Measurements from ENCODE around the gene CFAP299. TPM values are rescaled to one million over a fixed set of nuclear protein-coding genes. Genes with fewer than 3 reads are reported as not detected.
"Not testable (repeated sequence)": the region's sequence is repeated elsewhere in the genome, so short reads cannot be mapped to it uniquely, and the experiment has no call there.

CFAP299 gene
- total RNA-seq, 3 donors from 2014 or later = under 0.01 to 0.15 TPM; not detected in 1

DNA sequence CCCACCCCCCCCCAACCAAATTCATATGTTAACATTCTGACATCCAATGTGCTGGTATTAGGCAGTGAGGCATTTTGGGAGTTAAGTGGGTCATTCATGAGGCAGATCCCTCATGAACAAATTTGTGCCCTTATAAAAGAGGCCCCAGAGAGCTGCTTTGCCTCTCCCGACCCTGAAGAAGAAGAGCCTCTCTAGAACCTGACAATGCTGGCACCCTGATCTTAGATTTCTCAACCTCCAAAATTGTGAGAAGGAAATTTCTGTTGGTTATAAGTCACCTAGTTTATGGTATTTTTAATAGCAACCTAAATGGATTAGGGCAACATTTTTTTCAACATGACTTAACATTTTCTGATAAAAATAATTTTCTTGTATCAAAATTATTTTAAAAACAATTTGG, 296.3 kb downstream of the CFAP299 start:
- intact Hi-C loops (cut with DNase I; ENCODE audit: low total_unique reads) = no loop called here
- Histone ChIP-seq H3K27me3 (no peaks in the 10 kb centered on the region), H3K36me3 (no peaks in the 10 kb centered on the region), H3K9me3 (no peaks in the 10 kb centered on the region), H3K27ac (no peak overlapping the region), H3K4me3 (no peak overlapping the region), H3K4me1 (no peaks in the 10 kb centered on the region)
- DNase-seq (ENCODE audit: low spot score in 2 of 2) = no peak
- TF ChIP-seq, protein P1, sequence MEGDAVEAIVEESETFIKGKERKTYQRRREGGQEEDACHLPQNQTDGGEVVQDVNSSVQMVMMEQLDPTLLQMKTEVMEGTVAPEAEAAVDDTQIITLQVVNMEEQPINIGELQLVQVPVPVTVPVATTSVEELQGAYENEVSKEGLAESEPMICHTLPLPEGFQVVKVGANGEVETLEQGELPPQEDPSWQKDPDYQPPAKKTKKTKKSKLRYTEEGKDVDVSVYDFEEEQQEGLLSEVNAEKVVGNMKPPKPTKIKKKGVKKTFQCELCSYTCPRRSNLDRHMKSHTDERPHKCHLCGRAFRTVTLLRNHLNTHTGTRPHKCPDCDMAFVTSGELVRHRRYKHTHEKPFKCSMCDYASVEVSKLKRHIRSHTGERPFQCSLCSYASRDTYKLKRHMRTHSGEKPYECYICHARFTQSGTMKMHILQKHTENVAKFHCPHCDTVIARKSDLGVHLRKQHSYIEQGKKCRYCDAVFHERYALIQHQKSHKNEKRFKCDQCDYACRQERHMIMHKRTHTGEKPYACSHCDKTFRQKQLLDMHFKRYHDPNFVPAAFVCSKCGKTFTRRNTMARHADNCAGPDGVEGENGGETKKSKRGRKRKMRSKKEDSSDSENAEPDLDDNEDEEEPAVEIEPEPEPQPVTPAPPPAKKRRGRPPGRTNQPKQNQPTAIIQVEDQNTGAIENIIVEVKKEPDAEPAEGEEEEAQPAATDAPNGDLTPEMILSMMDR (IDR thresholded peaks at IDR 0.05) = no peak
- no peak for TF ChIP-seq POLR2AphosphoS5 (IDR thresholded peaks at IDR 0.05)
- no peak for TF ChIP-seq POLR2A (IDR thresholded peaks at IDR 0.05)

DNA sequence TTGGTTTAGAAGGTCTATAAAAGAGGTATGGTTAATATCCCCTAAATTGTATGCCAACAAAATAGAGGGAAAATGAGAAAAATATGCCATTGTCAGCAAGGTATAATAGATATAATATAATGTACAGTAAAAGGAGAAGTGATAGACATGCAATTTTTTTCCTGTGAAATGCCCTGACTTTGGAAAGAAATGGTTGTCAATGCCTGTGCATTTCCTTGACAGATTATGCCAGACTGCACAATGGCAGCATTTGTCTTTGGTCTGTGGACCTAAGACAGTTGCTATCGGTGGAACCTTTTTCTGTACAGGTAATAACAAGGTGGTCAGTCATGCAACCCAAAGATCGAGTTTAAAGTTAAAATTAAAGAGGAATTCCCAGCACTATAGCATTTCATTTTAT, 301.7 kb downstream of the CFAP299 start:
- Histone ChIP-seq H3K4me1 (no peaks in the 10 kb centered on the region), H3K36me3 (no peaks in the 10 kb centered on the region), H3K27ac (no peak overlapping the region), H3K4me3 (no peak overlapping the region), H3K9me3 (no peaks in the 10 kb centered on the region), H3K27me3 (no peaks in the 10 kb centered on the region)
- TF ChIP-seq POLR2A (IDR thresholded peaks at IDR 0.05) (no peak), POLR2AphosphoS5 (IDR thresholded peaks at IDR 0.05) (no peak)
- TF ChIP-seq, protein P1 (IDR thresholded peaks at IDR 0.05) = no peak
- DNase-seq (ENCODE audit: low spot score in 2 of 2) = no peak
- intact Hi-C loops (cut with DNase I; ENCODE audit: low total_unique reads) = no loop called here

DNA sequence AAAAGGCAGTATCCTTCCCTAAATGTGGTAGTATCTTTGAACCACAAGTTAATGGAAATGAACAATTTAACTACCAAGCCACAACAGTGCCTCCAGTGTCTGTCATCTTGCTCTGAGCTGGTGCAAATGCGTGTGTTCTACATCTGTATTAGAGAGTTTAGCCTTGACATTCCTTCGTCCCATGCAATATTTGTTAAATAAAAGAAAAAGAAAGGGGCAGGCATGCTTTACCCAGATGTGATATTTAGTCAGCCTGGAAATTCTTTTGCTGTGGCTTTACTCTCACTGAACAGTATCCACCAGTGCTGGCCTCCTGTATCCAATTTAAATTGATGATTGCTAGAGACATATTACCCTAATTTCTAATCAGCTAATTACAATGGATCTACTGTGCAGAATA, 310.5 kb downstream of the CFAP299 start:
- intact Hi-C loops (cut with DNase I; ENCODE audit: low total_unique reads) = no loop called here
- no peak overlapping the region for H3K27ac ChIP-seq
- no peaks in the 10 kb centered on the region for H3K4me1 ChIP-seq
- no peaks in the 10 kb centered on the region for H3K27me3 ChIP-seq
- no peak overlapping the region for H3K4me3 ChIP-seq
- TF ChIP-seq, protein P1 (IDR thresholded peaks at IDR 0.05) = no peak
- TF ChIP-seq POLR2A (IDR thresholded peaks at IDR 0.05) = no peak
- TF ChIP-seq POLR2AphosphoS5 (IDR thresholded peaks at IDR 0.05) = no peak
- H3K36me3 ChIP-seq = no peaks in the 10 kb centered on the region
- no peak for DNase-seq (ENCODE audit: low spot score in 2 of 2)
- H3K9me3 ChIP-seq = no peaks in the 10 kb centered on the region

DNA sequence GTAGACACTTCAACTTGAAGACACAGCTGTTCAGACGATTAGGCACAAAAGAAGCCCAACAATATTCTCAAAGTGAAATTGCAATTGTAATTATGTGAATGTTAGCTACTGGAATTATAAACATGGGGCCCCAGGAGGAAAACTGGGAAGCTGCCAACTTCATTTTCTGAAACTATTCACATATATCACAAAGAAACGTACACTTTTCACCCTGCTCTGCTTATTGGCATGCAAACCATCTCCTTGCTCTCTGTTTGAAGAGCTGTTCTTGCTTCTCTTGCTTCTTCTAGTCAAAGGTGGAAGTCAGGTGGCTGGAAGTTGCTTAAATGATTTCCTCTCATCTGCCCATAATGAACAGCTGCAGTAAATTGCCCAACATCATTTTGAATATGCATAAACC, 320.1 kb downstream of the CFAP299 start:
- Histone ChIP-seq H3K4me3 (no peak overlapping the region), H3K9me3 (peaks cover 0 to 10% of the 10 kb centered on the region in 2 donors), H3K36me3 (no peaks in the 10 kb centered on the region), H3K27ac (no peak overlapping the region), H3K4me1 (no peaks in the 10 kb centered on the region), H3K27me3 (no peaks in the 10 kb centered on the region)
- TF ChIP-seq POLR2AphosphoS5 (IDR thresholded peaks at IDR 0.05) (no peak), POLR2A (IDR thresholded peaks at IDR 0.05) (no peak)
- TF ChIP-seq, protein P1 (IDR thresholded peaks at IDR 0.05) = no peak
- no peak for DNase-seq (ENCODE audit: low spot score in 2 of 2)
- intact Hi-C loops (cut with DNase I; ENCODE audit: low total_unique reads) = no loop called here

DNA sequence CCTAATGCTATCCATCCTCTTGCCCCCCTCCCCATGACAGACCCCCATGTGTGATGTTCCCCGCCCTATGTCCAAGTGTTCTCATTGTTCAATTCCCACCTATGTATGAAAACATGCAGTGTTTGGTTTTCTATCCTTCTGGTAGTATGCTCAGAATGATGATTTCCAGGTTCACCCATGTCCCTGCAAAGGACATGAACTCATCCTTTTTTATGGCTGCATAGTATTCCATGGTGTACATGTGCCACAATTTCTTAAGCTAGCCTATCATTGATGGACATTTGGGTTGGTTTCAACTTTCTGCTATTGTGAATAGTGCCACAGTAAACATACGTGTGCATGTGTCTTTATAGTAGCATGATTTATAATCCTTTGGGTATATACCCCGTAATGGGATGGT, 334.6 kb downstream of the CFAP299 start:
- H3K36me3 ChIP-seq; H3K4me1 ChIP-seq; H3K9me3 ChIP-seq; H3K27me3 ChIP-seq; H3K27ac ChIP-seq; H3K4me3 ChIP-seq; intact Hi-C loops (cut with DNase I; ENCODE audit: low total_unique reads); DNase-seq (ENCODE audit: low spot score in 2 of 2): not testable (repeated sequence)

DNA sequence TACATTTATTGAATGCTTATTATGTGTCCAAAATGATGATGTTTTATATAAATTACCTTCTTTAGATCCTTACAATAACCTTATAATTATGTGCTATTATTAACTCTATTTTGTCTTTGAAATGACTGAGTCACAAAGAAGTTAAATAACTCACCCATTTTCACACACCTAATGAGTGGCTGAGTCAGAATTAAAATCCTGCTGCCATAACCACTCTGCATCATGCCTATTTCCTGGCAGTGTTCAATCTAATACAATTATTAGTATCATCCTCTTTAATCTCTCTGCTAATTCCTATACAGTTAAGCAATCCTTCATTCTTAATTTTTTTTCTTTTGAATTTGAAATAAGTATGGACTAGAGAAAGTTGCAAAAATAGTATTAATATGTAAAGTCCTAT, 342.9 kb downstream of the CFAP299 start:
- intact Hi-C loops (cut with DNase I; ENCODE audit: low total_unique reads) = no loop called here
- Histone ChIP-seq H3K4me3 (no peak overlapping the region), H3K27ac (no peak overlapping the region), H3K27me3 (no peaks in the 10 kb centered on the region), H3K4me1 (no peaks in the 10 kb centered on the region), H3K36me3 (no peaks in the 10 kb centered on the region), H3K9me3 (no peaks in the 10 kb centered on the region)
- no peak for DNase-seq (ENCODE audit: low spot score in 2 of 2)
- no peak for TF ChIP-seq POLR2AphosphoS5 (IDR thresholded peaks at IDR 0.05)
- TF ChIP-seq, protein P1 (IDR thresholded peaks at IDR 0.05) = no peak
